Erythroblast (primary cell): Measurements from ENCODE around the gene NEURL4.

Experiments
- GATA1 ChIP-seq: IDR thresholded peaks from 2 replicates; pipeline ENCODE4 v1.6.1; 2011; ENCODE audit warnings: low read depth, mild to moderate bottlenecking, control low read depth, low read length, moderate library complexity
- POLR2A ChIP-seq: IDR thresholded peaks from 2 replicates; pipeline ENCODE4 v1.6.1; 2011; ENCODE audit warnings: mild to moderate bottlenecking, low read length

DNA sequence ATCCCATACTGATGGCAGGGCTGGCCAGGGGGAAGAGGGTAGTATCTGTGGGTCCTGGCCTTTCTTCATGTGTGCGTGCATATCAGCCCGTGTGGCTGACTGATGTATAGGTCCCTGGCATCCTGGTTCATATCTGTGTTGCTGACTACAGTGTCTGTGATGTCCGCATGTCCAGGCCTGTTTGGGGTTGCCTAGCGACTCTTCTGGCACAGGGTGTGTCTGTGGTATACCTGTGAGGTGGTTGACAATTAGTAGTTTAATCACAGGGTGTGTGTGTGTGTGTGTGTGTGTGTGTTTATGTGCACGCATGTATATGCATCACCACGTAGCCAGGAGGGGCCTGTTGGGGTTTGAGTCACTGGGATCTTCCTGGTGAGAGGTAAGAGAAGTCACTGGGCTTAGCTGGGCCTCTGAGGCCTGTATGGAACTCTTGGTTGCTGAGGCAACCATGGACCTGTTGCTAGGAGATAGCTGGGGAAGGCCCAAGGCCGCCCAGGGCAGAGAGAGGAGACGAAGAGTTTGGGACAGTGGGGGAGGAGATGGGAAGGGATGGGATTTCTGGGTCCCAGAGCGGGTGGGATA lies 25.2 kb upstream of the NEURL4 start:
- TF ChIP-seq POLR2A (no peak), GATA1 (no peak)
